NCI-H1417 (cell line): ENCODE data around the gene CUL7.
A peak's percentile ranks its signal among the peaks of the same experiment; 100 is the strongest.
"Not testable (repeated sequence)": the region's sequence is repeated elsewhere in the genome, so short reads cannot be mapped to it uniquely, and the experiment has no call there.

ENCODE experiments used
- DNase-seq, 3 experiments: peaks; one replicate each; lab custom pipeline; 2025; lab: John Stamatoyannopoulos, UW

The CUL7 gene

GRCh38 chr6:43053545-43054205 lies at the start of gene CUL7:
TSS of gene CUL7 (minus strand) at chr6:43053851. CDS start at chr6:43052788, 1,063 bp downstream.
- peak; percentile 88 to 96 (median 92) for DNase-seq

GRCh38 chr6:43101497-43101896 lies 47.8 kb upstream of the CUL7 start:
- DNase-seq: no peak

DNA sequence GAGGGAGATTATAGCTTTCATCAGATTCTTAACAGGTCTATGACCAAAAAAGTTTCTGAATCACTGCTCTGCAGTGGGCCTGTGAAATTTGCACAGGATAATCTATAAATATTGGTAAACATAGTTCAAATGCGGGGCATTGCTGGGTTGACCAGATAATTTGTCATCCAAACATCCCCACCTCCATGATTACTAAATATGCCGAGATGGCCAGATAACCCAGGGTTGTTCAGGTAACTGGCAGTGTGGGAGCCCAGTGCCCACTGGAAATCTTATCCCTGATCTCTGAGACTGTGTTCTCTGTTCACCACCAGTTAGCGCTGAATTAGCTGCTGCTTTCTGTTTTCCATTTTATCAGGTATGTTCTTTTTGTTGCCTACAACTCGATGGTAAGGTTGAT lies 43.9 kb upstream of the CUL7 start:
- DNase-seq: no peak

GRCh38 chr6:43097098-43097489 lies 43.4 kb upstream of the CUL7 start:
- DNase-seq: no peak

DNA sequence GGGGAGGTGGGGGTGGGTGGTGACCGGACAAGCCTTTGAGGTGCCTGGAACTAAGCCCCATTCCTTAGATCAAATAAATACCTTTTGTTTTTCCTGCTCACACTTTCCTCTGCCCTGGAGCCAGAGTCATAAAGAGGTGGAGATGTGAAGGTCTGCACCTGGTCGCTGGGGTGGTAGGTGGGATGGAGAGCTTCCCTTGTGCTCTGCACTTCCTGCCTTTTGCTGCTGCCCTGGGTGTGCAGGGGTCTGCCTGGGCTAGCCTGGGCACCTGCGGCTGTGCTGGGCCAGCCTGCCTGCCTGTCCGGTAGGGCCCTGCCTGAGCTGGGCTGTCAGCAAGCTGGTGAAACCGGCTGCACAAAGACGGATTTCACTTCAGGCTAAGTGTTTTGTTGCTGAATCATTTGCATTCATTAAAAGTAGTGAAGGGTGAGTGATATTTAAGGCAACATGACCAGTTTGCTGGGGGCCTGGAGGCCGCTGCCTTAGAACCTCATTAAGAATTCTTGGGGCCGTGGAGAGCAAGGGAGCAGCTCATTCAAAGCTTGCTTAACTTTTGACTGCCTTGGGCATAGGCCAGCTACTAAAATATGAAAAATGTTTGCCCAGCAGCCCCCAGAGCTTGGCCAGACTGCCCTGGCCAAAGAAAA lies 42.9 kb upstream of the CUL7 start:
- peak in 2 of 3 experiments; percentile 16 to 55 for DNase-seq

- DNase-seq: no peak
These were observed 42.3 kb upstream of the CUL7 start for GRCh38 chr6:43095939-43096338.

- no peak for DNase-seq
These were observed 40.0 kb upstream of the CUL7 start for GRCh38 chr6:43093436-43094289.

- no peak for DNase-seq
These were observed 39.0 kb upstream of the CUL7 start for GRCh38 chr6:43092635-43093034.

GRCh38 chr6:43091436-43091991 lies 37.9 kb upstream of the CUL7 start:
- no peak for DNase-seq

DNA sequence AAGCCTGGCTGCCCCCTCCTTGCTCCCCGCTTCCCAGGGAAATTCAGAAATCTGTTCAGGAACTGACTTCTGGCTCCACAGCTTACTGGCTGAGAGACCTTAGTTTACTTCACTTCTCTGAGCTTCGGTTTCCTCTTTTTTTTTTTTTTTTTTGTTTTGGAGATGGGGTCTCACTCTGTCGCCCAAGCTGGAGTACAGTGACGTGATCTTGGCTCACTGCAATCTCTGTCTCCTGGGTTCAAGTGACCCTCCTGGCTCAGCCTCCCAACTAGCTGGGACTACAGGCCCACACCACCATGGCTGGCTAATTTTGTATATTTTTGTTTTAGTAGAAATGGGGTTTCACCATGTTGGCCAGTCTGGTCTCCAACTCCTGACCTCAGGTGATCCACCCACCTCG lies 37.4 kb upstream of the CUL7 start:
- DNase-seq: no peak

DNA sequence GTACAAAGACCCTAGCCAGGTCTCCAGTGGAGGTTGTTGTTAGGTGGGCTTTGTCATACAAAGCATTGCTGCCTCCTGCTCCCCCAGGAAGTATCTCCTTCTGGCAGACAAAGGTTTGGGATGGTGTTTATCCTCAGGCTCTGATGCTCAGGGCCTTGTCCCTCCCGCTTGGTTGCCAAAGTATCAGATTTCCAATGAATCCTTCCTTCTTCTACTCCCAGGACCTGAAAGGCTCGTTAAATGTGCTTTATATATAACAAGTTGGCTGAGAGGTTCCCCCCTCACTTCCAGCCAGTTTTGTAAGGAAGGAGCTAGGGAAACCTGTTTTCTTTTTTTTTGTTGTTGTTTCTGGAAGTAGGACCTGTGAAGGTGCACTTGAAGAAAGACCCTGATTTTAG lies 36.9 kb upstream of the CUL7 start:
- DNase-seq: peak in 2 of 3 experiments; percentile 13 to 53

DNA sequence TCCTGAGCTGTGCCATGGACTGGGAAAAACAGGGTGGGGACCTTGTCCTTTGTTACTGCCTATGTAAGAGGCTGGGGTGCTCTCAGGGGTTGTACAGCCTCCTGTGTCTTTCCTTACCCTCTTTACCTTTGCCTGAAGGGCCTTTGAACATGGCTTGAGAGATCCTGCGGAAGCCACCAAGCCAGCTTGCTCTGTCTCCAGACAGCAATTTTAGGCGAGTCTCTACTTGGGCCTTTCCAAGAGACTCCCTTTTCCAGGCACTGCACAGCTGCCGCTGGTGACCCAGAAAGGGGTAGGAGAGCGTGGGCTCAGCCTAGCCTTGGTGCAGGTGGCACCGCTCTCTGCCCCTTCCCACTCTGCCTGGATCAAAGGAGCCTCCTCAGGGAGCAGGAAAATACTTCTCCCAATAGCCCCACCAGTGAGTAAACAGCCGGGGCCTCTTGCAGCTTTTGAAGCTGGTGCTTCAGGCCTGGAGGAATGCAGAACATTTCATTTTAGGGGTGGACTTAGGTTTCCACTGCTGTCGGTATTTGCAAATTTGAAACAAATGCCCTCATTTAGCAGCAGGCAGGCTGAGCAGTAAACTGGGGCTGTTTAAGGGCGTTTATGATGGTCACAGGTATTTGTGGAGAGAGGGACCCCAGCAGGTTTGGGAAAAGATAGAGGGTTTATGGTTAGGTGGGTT lies 36.4 kb upstream of the CUL7 start:
- DNase-seq: peak in 1 of 3 experiments; percentile 27

DNA sequence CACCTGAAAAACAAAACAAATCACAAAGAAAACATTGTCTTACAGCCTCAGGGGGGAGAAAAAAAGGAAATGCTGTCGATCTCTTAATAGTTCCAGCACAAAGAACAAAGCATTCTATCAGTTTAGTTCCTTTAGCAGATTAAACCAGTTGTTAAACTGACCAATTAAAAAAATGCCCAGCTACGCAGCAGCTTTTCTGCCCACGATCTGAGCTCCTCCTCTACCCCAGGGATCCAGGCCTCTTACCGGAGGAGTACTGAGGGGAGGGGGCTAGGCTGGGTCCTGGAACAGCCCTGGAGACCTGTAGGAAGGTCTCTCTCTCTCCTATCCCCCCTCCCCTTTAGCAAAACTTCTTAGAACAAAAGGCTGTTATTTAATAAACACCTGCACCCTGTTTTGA lies 35.8 kb upstream of the CUL7 start:
- peak in 2 of 3 experiments; percentile 20 to 32 for DNase-seq

DNA sequence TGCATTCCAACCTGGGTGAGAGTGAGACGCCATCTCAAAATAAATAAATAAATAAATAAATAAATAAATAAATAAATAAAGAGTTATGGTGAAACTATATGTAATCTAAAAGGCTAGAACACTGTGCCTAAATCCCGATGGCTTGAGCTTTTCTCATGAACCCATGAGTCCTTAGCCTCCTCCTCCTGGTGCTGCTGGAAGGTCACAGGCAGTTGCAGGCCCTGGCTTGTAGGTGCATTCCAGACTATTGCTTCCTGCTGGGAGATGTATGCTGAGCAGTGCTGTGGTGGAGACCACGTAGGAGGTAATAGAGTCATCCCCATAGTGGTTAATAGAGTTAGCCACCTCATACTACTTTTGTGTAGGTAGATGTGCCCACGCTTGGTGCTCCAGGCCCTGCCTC lies 35.0 kb upstream of the CUL7 start:
- DNase-seq: no peak

DNA sequence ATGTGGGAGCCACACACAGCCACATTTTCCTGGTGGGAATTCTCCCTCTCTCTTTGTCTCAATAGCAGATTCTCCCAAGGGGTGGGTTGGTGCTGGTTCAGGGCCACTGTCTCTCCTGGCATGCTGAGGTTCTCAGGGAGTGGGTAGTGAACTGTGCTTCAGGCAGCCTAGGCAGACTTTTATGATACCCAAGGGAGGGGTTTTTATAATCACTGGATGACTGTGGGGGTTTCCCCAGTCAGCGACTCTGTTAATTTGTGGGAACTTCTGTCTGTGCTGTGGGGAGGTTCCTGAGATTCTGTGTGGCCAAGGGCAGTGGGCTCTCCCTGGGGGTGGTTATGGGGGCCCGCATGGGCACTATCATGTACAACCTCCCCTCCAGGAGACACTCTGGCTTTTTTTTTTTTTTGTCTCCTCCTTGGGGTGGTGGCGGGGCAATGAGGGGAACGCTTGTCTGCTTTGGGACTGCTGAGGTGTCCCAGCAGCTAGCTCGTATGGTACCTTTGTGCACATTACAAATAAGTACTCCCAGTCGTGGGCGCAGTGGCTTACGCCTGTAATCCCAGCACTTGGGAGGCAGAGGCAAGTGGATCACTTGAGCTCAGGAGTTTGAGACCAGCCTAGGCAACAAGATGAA lies 32.5 kb upstream of the CUL7 start:
- no peak for DNase-seq

- no peak for DNase-seq
These were observed 29.4 kb upstream of the CUL7 start for GRCh38 chr6:43082806-43083655.

DNA sequence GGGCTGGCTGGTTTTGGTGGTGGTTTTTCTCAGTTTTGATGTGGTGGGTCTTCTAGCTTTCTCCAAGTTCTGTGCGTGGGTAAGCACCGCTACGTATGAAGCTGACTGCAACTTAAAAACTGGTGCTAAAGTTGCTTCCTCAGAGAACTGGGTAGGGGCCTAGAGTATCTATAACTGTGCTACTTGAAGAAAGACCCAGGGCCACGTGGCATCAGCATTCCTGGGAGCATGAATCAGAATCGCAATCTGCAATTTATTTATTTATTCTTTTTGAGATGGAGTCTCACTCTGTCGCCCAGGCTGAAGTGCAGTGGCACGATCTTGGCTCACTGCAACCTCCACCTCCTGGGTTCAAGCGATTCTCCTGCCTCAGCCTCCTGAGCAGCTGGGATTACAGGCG lies 28.3 kb upstream of the CUL7 start:
- not testable (repeated sequence) for DNase-seq

- no peak for DNase-seq
These were observed 27.4 kb upstream of the CUL7 start for GRCh38 chr6:43081043-43081442.

DNA sequence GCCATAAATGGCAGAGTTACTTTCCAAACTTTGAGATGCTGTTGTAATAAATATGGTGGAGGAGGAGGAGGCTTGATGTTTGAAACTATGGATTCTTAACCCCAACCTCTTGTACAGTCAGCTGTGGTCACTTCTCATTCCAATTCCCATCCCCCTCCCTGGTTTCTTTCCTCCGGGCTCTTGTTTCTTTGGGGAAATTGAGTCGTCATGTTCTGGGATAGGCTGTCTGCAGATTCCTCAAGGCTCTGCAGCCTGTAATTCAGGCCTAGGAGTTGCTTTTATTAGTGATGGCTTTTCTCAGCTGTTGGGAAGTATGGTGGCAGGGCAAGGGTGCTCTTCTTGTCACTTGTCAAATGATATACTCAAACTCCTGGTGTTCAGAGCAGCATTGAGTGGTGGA lies 25.0 kb upstream of the CUL7 start:
- no peak for DNase-seq

GRCh38 chr6:43077981-43078511 lies 24.4 kb upstream of the CUL7 start:
- no peak for DNase-seq
